IMR-90 (cell line): Measurements from ENCODE around the gene RUNX1. TPM values are rescaled to one million over a fixed set of nuclear protein-coding genes. Genes with fewer than 3 reads are reported as not detected.

Experiments used
- ATAC-seq: fragments of 200-7000 bp; cut with Tn5 transposase; 2 replicates; pipeline ENCODE4 v1.9.1; 2020; ENCODE audit warnings: low read depth, mild to moderate bottlenecking, moderate library complexity
- BruUV-seq: library from RNA; stranded (reverse); fragments of 400-500 nt; replicated peaks from 2 replicates; lab custom pipeline; 2021; lab: Mats Ljungman, UMichigan
- CTCF ChIA-PET: fragments of 300-600 bp; formaldehyde crosslinking; extraction: SDS; loops from one replicate; lab custom pipeline; 2021; ENCODE audit warnings: antibody characterized with exemption; lab: Yijun Ruan, JAX
- POLR2A ChIA-PET: fragments of 300-600 bp; sonication (Branson Sonifier 250); formaldehyde crosslinking; loops from one replicate; lab custom pipeline; 2022; ENCODE audit warnings: antibody characterized with exemption; ENCODE audit not compliant: unreplicated experiment; lab: Charles Lee
- DNase-seq: peaks from one replicate; pipeline ENCODE4 v3.0.0; 2013
- H2AFZ ChIP-seq: replicated peaks from 2 replicates; pipeline ENCODE3; 2013; ENCODE audit warnings: low read length, mild to moderate bottlenecking; ENCODE audit not compliant: poor library complexity
- H2AK5ac ChIP-seq: 2 replicates; pipeline ENCODE4 v1.6.1; 2013; ENCODE audit warnings: low read depth, low read length, inconsistent platforms
- H2AK9ac ChIP-seq: replicated peaks from 2 replicates; pipeline ENCODE3; 2013; ENCODE audit warnings: mild to moderate bottlenecking, low read depth, low read length, moderate library complexity; ENCODE audit not compliant: poor library complexity
- H2BK120ac ChIP-seq: 2 replicates; pipeline ENCODE4 v1.6.1; 2013; ENCODE audit warnings: low read depth, low read length, inconsistent platforms
- H2BK15ac ChIP-seq: 3 replicates; pipeline ENCODE4 v1.6.1; 2013; ENCODE audit warnings: low read depth, low read length, inconsistent platforms
- H2BK20ac ChIP-seq: 2 replicates; pipeline ENCODE4 v1.6.1; 2013; ENCODE audit warnings: low read depth, mild to moderate bottlenecking, inconsistent platforms, low read length, moderate library complexity
- H2BK5ac ChIP-seq: 2 replicates; pipeline ENCODE4 v1.6.1; 2013; ENCODE audit warnings: mild to moderate bottlenecking, low read depth, low read length, inconsistent platforms; ENCODE audit not compliant: poor library complexity, severe bottlenecking
- H3K14ac ChIP-seq: replicated peaks from 2 replicates; pipeline ENCODE4 v1.6.1; 2013; ENCODE audit warnings: low read depth, low read length, inconsistent platforms
- H3K18ac ChIP-seq: 2 replicates; pipeline ENCODE4 v1.6.1; 2013; ENCODE audit warnings: low read depth, low read length, control low read depth
- H3K23ac ChIP-seq: 2 replicates; pipeline ENCODE4 v1.6.1; 2013; ENCODE audit warnings: low read depth, low read length, inconsistent platforms
- H3K27ac ChIP-seq: 2 replicates; pipeline ENCODE4 v1.5.1; 2013; ENCODE audit warnings: mild to moderate bottlenecking, control low read depth, low read length; ENCODE audit not compliant: insufficient read depth
- H3K27me3 ChIP-seq: 2 replicates; pipeline ENCODE4 v1.6.1; 2013; ENCODE audit warnings: low read length; ENCODE audit not compliant: control insufficient read depth, insufficient read depth
- H3K36me3 ChIP-seq: 2 replicates; pipeline ENCODE4 v1.6.1; 2013; ENCODE audit warnings: low read length, mixed read lengths; ENCODE audit not compliant: control insufficient read depth, insufficient read depth
- H3K4ac ChIP-seq: 2 replicates; pipeline ENCODE4 v1.6.1; 2013; ENCODE audit warnings: low read depth, low read length, inconsistent platforms
- H3K4me1 ChIP-seq: 2 replicates; pipeline ENCODE4 v1.6.1; 2013; ENCODE audit warnings: low read length, mixed read lengths; ENCODE audit not compliant: control insufficient read depth, insufficient read depth
- H3K4me2 ChIP-seq: 2 replicates; pipeline ENCODE4 v1.6.1; 2013; ENCODE audit warnings: low read depth, mild to moderate bottlenecking, control low read depth, low read length, moderate library complexity
- H3K4me3 ChIP-seq: 2 replicates; pipeline ENCODE4 v1.5.1; 2013; ENCODE audit warnings: low read depth, mild to moderate bottlenecking, control low read depth, low read length, moderate library complexity; ENCODE audit not compliant: insufficient read depth
- H3K56ac ChIP-seq: 2 replicates; pipeline ENCODE4 v1.6.1; 2013; ENCODE audit warnings: low read length, inconsistent platforms; ENCODE audit not compliant: insufficient read depth; ENCODE audit errors: extremely low read depth
- H3K79me1 ChIP-seq, 2 experiments: 2 replicates each; pipeline ENCODE4 v1.6.1; 2013; ENCODE audit warnings: low read length in 2 of 2, inconsistent platforms in 1 of 2, low read depth in 1 of 2
- H3K9ac ChIP-seq: 2 replicates; pipeline ENCODE4 v1.6.1; 2013; ENCODE audit warnings: low read depth, low read length, control low read depth
- H3K9me1 ChIP-seq: 2 replicates; pipeline ENCODE4 v1.6.1; 2013; ENCODE audit warnings: low read length, inconsistent platforms; ENCODE audit not compliant: insufficient read depth
- H3K9me3 ChIP-seq: 2 replicates; pipeline ENCODE4 v1.6.1; 2013; ENCODE audit warnings: low read length; ENCODE audit not compliant: control insufficient read depth, insufficient read depth
- H4K20me1 ChIP-seq: 2 replicates; pipeline ENCODE4 v1.6.1; 2013; ENCODE audit warnings: low read length, inconsistent platforms; ENCODE audit not compliant: insufficient read depth
- H4K5ac ChIP-seq: 2 replicates; pipeline ENCODE4 v1.6.1; 2013; ENCODE audit warnings: mild to moderate bottlenecking, low read depth, low read length, control low read depth
- H4K8ac ChIP-seq, 2 experiments: 2 replicates each; pipeline ENCODE4 v1.6.1; 2013; ENCODE audit warnings: low read depth in 2 of 2, low read length in 2 of 2, control low read depth in 1 of 2, inconsistent platforms in 1 of 2
- H4K91ac ChIP-seq: 2 replicates; pipeline ENCODE4 v1.6.1; 2013; ENCODE audit warnings: low read depth, low read length, inconsistent platforms; ENCODE audit not compliant: insufficient read depth
- BHLHE40 ChIP-seq: fragments of 150-350 bp; IDR thresholded peaks from 2 replicates; pipeline ENCODE4 v1.6.1; 2016; ENCODE audit warnings: mild to moderate bottlenecking, low read depth, low read length
- CEBPB ChIP-seq: IDR thresholded peaks from 2 replicates; pipeline ENCODE4 v1.6.1; 2012; ENCODE audit warnings: low read depth, low read length, improper control_type of control experiment
- MAZ ChIP-seq: IDR thresholded peaks from 2 replicates; pipeline ENCODE4 v1.6.1; 2012; ENCODE audit warnings: low read depth, mild to moderate bottlenecking, low read length, improper control_type of control experiment, moderate library complexity, borderline replicate concordance
- NFE2L2 ChIP-seq: fragments of 150-350 bp; IDR thresholded peaks from 2 replicates; pipeline ENCODE4 v1.6.1; 2016; ENCODE audit warnings: low read depth, mild to moderate bottlenecking, low read length
- POLR2A ChIP-seq: IDR thresholded peaks from 2 replicates; pipeline ENCODE4 v1.6.1; 2012; ENCODE audit warnings: mild to moderate bottlenecking, low read depth, low read length
- RAD21 ChIP-seq: IDR thresholded peaks from 2 replicates; pipeline ENCODE4 v1.6.1; 2012; ENCODE audit warnings: low read length, improper control_type of control experiment
- RCOR1 ChIP-seq: IDR thresholded peaks from 2 replicates; pipeline ENCODE4 v1.6.1; 2012; ENCODE audit warnings: mild to moderate bottlenecking, low read length, improper control_type of control experiment; ENCODE audit not compliant: insufficient replicate concordance
- RFX5 ChIP-seq: IDR thresholded peaks from 2 replicates; pipeline ENCODE4 v1.8.0; 2012; ENCODE audit warnings: low read depth, mild to moderate bottlenecking, low read length, moderate library complexity
- SMC3 ChIP-seq: fragments of 150-350 bp; IDR thresholded peaks from 2 replicates; pipeline ENCODE4 v1.6.1; 2016; ENCODE audit warnings: low read depth, mild to moderate bottlenecking, antibody characterized with exemption, low read length, moderate library complexity
- USF2 ChIP-seq: fragments of 150-350 bp; IDR thresholded peaks from 2 replicates; pipeline ENCODE4 v1.6.1; 2017; ENCODE audit warnings: mild to moderate bottlenecking, antibody characterized with exemption, low read length, low read depth
- WGBS, 2 experiments: methylation state at CpG; one replicate each; pipeline versions ENCODE4 v1.1.5 to v1.1.7; 2013; ENCODE audit warnings: missing lambda C conversion rate in 2 of 2; ENCODE audit not compliant: insufficient read length in 1 of 2; ENCODE audit errors: extremely low coverage in 2 of 2; 5-methylcytosine and 5-hydroxymethylcytosine counted together
- dilution Hi-C: fragments of 300-500 bp; cut with HindIII; formaldehyde crosslinking; loops from one replicate; pipeline ENCODE4 v1.14.3; 2018; ENCODE audit warnings: low sequenced_read_pairs; ENCODE audit not compliant: unreplicated experiment
- in situ Hi-C: fragments of 300-500 bp; cut with MboI; formaldehyde crosslinking; loops from 3 replicates; pipeline ENCODE4 v1.14.3; 2019; ENCODE audit warnings: low sequenced_read_pairs, inconsistent platforms, mixed read lengths
- intact Hi-C: fragments of 100-400 bp; cut with micrococcal nuclease; formaldehyde crosslinking; loops from 2 replicates; pipeline ENCODE4 v1.10.0; 2022
- polyA plus RNA-seq, 3 experiments: library from polyadenylated mRNA; depleted of rRNA; stranded (reverse); fragments of >200 nt; gene quantifications; 2 replicates each; pipeline ENCODE4 v1.2.3, GENCODE V29; 2012; ENCODE audit warnings: low replicate concordance in 1 of 3
- total RNA-seq: library from RNA; depleted of rRNA; stranded (reverse); fragments of >200 nt; gene quantifications from 2 replicates; pipeline ENCODE4 v1.2.3, GENCODE V29; 2012
- TF ChIP-seq, protein P1 (sequence below): conservative IDR thresholded peaks from 2 replicates; pipeline ENCODE4 v1.5.1; 2012; ENCODE audit warnings: mild to moderate bottlenecking, low read depth, low read length, improper control_type of control experiment

Gene RUNX1
- total and polyA plus RNA-seq, 2 of the 4 experiments (the other 2 are of a cell fraction) = 34.5 to 56.5 TPM

GRCh38 chr21:34817821-34818661, 231.1 kb downstream of the RUNX1 start:
- Histone ChIP-seq H3K56ac (no peak overlapping the region), H3K23ac (peak overlapping the region; percentile 85; the same call in 1 of the 2 replicates), H3K4me3 (no peak overlapping the region), H3K27me3 (no peaks in the 10 kb centered on the region), H4K20me1 (peaks cover 66% of the 10 kb centered on the region), H2BK5ac (peak overlapping the region; percentile 51), H3K4ac (peak overlapping the region; percentile 20), H3K9me1 (peaks cover 83% of the 10 kb centered on the region), H4K8ac (peak overlapping the region in 1 of 2 experiments; percentile 27; a peak in 2 of 4 replicates), H3K79me1 (peaks cover 49 to 100% of the 10 kb centered on the region in 2 experiments), H2AK5ac (no peak overlapping the region), H2BK20ac (peak overlapping the region; percentile 3; the same call in 1 of the 2 replicates), H3K18ac (no peak overlapping the region), H3K4me1 (peaks cover 62% of the 10 kb centered on the region), H3K14ac (peak overlapping the region; percentile 61), H2BK120ac (peak overlapping the region; percentile 55), H3K4me2 (no peak overlapping the region), H3K36me3 (peaks cover 48% of the 10 kb centered on the region), H2BK15ac (no peak overlapping the region; the same call in 2 of the 3 replicates), H3K27ac (peak overlapping the region; percentile 58), H2AFZ (no peak overlapping the region), H4K91ac (no peak overlapping the region), H3K9ac (no peak overlapping the region), H3K9me3 (no peaks in the 10 kb centered on the region), H4K5ac (no peak overlapping the region), H2AK9ac (no peak overlapping the region)
- ATAC-seq (no peak), DNase-seq (no peak)
- ChIA-PET CTCF (interaction anchor here (0.9 to 1.3 kb wide), 3 partner anchors 10 to 72 kb away, joined by 3 to 5 read pairs (median 4); no protein-coding TSS in a partner anchor), POLR2A (interaction anchor here (0.5 kb wide), 1 partner anchor 22 kb away, joined by 3 read pairs; no protein-coding TSS in a partner anchor)
- intact Hi-C loops (no loop called here), dilution Hi-C loops (no loop called here), in situ Hi-C loops (no loop called here)
- 50 to 100% methylated on average over 1 to 3 of the region's 16 CpGs for WGBS, 2 experiments
- no peak for TF ChIP-seq POLR2A
- no peak for TF ChIP-seq CEBPB
- TF ChIP-seq NFE2L2 = no peak
- no peak for TF ChIP-seq RFX5
- no peak for TF ChIP-seq USF2
- no peak for TF ChIP-seq SMC3
- TF ChIP-seq BHLHE40 = no peak
- no peak for TF ChIP-seq MAZ
- TF ChIP-seq RCOR1 = no peak
- TF ChIP-seq RAD21 = no peak
- TF ChIP-seq, protein P1, sequence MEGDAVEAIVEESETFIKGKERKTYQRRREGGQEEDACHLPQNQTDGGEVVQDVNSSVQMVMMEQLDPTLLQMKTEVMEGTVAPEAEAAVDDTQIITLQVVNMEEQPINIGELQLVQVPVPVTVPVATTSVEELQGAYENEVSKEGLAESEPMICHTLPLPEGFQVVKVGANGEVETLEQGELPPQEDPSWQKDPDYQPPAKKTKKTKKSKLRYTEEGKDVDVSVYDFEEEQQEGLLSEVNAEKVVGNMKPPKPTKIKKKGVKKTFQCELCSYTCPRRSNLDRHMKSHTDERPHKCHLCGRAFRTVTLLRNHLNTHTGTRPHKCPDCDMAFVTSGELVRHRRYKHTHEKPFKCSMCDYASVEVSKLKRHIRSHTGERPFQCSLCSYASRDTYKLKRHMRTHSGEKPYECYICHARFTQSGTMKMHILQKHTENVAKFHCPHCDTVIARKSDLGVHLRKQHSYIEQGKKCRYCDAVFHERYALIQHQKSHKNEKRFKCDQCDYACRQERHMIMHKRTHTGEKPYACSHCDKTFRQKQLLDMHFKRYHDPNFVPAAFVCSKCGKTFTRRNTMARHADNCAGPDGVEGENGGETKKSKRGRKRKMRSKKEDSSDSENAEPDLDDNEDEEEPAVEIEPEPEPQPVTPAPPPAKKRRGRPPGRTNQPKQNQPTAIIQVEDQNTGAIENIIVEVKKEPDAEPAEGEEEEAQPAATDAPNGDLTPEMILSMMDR = no peak
- no TSS peak for BruUV-seq
